22Rv1 (cell line): ENCODE results near the gene PCGF1.
A peak's percentile ranks its signal among the peaks of the same experiment; 100 is the strongest.

ENCODE experiments used
- H3K27ac ChIP-seq: fragments of 450-650 bp; 2 replicates; pipeline ENCODE4 v1.5.1; 2017
- ZFX ChIP-seq: fragments of 450-650 bp; IDR thresholded peaks from 2 replicates; pipeline ENCODE4 v1.6.1; 2017; ENCODE audit warnings: antibody characterized with exemption, borderline replicate concordance
- TF ChIP-seq, protein P1 (sequence below): fragments of 450-650 bp; IDR thresholded peaks from 2 replicates; pipeline ENCODE4 v1.5.1; 2017; ENCODE audit warnings: mild to moderate bottlenecking

PCGF1 gene

DNA sequence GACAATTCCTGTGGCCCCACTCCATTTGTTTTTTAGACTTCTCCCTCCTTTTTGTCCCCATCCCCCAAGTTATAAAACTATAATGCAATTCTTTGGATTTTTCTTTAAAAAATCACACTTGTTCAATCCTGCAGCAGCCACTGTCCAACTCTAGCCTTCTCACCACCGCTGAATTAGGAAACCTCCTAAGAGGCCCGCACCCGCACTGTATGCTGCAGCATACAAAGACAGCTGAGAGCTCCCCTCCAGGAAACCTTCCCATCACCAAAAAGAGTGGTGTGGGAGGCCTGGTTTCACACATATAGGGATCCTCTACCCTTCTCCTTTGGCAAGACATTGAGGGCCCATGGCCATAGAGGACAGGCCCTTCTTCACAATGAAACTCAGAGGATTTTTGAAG is 2.9 kb downstream of the PCGF1 start:
- TF ChIP-seq, protein P1, sequence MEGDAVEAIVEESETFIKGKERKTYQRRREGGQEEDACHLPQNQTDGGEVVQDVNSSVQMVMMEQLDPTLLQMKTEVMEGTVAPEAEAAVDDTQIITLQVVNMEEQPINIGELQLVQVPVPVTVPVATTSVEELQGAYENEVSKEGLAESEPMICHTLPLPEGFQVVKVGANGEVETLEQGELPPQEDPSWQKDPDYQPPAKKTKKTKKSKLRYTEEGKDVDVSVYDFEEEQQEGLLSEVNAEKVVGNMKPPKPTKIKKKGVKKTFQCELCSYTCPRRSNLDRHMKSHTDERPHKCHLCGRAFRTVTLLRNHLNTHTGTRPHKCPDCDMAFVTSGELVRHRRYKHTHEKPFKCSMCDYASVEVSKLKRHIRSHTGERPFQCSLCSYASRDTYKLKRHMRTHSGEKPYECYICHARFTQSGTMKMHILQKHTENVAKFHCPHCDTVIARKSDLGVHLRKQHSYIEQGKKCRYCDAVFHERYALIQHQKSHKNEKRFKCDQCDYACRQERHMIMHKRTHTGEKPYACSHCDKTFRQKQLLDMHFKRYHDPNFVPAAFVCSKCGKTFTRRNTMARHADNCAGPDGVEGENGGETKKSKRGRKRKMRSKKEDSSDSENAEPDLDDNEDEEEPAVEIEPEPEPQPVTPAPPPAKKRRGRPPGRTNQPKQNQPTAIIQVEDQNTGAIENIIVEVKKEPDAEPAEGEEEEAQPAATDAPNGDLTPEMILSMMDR: no peak
- no peak for TF ChIP-seq ZFX
- peak overlapping the region; percentile 97 for H3K27ac ChIP-seq

DNA sequence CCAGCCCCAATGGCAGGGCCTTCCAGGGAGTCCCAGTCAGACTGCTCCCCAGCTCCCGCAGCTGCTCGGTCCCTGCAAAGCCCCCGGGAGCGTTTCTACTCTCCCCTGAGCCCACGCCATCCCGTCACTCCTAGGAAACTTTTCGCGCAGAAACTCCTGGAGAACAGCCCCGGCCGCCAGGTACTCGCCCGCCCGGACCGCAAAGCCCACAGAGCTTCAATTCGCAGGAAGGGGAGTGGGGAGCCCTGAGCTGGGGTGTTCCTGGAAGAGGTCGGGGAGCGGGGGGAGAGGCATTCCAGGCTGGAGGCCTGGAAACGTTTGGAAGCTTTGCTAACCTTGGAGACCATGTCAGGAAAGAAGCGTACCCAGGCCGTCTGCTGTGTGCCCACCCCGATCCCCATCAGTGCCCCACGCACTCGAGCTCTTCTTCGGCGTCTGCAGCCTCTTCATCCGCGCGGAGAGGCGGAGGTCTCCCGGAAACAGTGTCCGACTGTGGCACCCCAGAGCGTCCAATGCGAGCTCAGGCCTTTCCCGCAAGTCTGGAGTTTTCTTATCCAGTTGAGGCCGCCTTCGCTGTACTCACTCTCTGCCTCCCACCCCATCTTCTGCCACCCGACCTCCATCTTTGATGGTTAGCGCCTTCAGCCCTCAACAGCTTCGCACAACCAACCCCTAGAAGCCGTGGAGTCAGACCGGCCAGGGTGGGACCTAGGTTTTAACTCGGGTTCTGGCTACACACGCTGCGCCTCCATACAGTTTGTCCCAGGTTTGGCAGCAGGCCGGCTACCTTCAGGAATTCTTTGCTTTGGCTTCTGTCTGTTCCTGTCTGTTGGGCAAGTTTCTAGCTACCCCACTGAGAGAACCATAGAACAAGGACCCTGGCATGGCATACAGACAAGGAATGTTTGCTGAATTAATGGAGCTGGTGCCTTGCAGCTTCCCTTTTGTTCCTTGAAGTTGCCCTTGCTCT is 3.7 kb downstream of the PCGF1 start:
- H3K27ac ChIP-seq: peak overlapping the region; percentile 97
- TF ChIP-seq, protein P1: no peak
- no peak for TF ChIP-seq ZFX

DNA sequence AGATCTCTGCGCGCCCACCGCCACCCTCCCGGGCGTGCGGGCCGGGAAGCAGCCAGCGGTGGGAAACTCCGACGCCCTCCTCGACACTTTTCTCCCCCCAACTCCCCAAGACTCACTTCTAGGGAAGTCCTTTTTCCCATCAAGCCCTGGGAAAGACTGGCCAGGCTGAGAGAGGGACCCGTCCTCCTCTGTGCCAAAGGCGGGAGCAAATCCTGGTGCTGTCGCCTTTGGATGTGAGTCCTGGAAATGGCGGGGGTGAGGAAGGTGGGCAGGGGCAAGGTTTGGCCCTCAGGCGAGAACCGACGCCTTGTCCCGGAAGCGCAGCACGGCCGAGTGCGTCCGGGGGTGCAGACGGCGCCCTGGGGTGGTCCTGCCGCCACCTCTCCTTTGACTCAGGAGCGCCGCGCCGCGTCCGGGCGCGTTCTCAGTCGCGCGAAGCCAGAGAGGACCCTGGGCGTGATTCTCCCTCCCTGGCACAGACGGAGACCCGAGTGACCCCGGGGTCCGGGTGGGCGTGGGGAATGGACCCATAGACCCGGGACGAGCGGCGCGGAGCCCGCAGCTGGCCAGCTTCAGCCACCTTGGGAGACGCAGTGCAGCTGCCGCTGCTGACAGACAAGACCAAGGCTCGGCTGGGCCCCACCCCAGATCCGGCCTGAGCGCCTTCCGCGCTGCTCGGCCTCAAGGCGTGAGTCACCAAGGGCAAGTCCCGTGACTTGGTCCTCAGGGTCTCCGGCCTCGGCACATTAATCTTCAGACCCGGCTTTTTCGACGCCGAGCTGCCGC is 4.6 kb downstream of the PCGF1 start:
- TF ChIP-seq, protein P1: peak; percentile 75
- no peak for TF ChIP-seq ZFX
- peak overlapping the region; percentile 97 for H3K27ac ChIP-seq

DNA sequence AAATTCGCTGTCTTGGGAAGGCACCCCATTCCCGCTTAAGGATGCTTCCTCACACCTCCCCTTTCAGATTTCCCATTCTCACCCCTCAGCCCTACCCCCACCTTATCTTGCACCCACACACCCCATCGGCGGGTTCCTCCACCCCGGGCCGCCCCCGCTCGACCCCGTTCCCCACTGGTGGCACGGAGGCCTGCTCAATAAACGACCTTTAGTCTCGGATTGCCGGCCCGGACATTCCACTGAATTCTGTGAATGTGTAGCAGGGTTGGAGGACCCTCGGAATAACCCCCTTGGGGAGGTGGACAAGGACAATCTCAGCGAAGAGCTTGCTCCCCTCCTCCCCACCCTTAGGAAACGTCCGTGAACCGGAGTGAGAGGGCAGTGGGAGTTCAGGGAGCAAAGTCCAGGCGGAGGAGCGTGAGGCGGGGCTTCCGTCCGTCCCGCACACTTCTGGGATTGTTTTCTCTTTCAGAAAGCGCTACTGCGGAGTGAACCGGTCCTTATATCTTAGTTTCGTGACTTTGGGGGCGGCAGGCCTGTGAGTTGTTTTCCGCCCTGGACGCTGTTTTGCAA is 5.3 kb downstream of the PCGF1 start:
- TF ChIP-seq, protein P1: no peak
- TF ChIP-seq ZFX: no peak
- H3K27ac ChIP-seq: peak overlapping the region; percentile 97

DNA sequence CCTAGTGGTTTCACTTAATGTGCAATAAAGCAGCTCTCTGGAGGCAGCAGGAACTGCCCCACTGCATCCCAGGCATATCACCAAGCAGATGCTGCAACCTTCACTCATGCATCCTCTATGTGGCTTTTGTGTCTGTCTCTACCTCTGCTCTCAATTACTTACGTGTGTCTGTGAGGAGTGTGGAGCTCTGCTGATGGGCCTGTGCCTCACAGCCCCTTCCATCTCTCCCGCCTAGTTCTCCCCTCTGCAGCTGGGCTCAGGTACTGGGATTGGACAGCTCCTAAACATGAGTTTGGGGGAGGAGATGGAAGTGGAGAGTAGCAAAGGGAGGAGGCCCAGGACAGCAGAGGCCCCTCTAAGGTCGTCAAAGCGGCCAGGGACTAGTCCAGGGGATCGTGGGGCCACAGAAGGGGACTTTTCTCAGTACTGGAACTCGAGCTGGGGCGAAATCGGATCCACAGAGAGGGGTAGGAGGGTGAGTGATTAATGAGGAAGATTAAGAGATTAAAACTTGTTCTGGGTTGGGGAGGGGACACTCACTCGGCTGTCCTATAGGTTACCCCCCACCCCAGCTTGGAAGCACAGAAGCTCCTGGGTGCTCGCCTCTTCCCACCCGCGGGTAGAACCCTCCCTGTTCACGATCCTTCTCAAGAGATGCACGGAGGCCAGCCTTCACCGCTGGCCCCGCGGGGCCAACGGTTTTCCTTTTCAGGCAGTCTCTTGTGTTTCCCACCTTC is 6.0 kb downstream of the PCGF1 start:
- H3K27ac ChIP-seq: peak overlapping the region; percentile 97

DNA sequence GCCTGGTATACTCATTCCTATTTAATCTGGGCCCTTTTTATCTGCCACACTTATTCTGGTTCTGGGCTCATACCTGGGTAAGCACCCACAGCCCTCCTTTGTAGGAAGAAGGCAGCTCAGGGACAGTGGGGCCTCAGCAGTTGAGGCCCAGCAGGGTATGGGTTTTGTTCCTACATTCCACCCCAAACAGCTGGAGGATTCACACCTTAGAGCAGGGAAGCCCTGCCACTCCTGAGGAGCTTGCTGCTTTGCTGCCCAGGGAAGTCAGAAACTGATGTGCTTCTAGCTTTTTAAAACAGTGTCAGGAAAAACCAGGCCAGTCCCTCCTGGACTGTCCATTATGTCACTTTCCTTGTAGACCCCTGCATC is 6.9 kb downstream of the PCGF1 start:
- peak overlapping the region; percentile 97 for H3K27ac ChIP-seq

More for the DNA sequence above, 6.0 kb downstream of the PCGF1 start:
- TF ChIP-seq ZFX: no peak
- TF ChIP-seq, protein P1: no peak

More for the DNA sequence above, 6.9 kb downstream of the PCGF1 start:
- TF ChIP-seq, protein P1: no peak
- TF ChIP-seq ZFX: no peak
